Cardiac septum (tissue), 1 donor: Measurements from ENCODE around the gene KLK6. TPM values are rescaled to one million over a fixed set of nuclear protein-coding genes. Genes with fewer than 3 reads are reported as not detected.

Source experiments
- DNase-seq: peaks from one replicate; pipeline ENCODE4 v3.0.0-alpha.2; 2020; ENCODE audit warnings: low spot score
- intact Hi-C: fragments of 100-400 bp; cut with DNase I; formaldehyde crosslinking; loops from one replicate; pipeline ENCODE4 v1.14.0; 2022
- total RNA-seq: library from RNA; stranded (reverse); fragmentation: NEBNext Ultra II Directional; extraction: Animal tissue kit (Norgen Biotek cat#: 25700); gene quantifications from one replicate; pipeline ENCODE4 v1.2.1, GENCODE V29; 2021
- donor health status: DM: no; HTN: no; CAD: no.

KLK6 gene
- total RNA-seq, 1 donor from 2014 or later = not detected

DNA sequence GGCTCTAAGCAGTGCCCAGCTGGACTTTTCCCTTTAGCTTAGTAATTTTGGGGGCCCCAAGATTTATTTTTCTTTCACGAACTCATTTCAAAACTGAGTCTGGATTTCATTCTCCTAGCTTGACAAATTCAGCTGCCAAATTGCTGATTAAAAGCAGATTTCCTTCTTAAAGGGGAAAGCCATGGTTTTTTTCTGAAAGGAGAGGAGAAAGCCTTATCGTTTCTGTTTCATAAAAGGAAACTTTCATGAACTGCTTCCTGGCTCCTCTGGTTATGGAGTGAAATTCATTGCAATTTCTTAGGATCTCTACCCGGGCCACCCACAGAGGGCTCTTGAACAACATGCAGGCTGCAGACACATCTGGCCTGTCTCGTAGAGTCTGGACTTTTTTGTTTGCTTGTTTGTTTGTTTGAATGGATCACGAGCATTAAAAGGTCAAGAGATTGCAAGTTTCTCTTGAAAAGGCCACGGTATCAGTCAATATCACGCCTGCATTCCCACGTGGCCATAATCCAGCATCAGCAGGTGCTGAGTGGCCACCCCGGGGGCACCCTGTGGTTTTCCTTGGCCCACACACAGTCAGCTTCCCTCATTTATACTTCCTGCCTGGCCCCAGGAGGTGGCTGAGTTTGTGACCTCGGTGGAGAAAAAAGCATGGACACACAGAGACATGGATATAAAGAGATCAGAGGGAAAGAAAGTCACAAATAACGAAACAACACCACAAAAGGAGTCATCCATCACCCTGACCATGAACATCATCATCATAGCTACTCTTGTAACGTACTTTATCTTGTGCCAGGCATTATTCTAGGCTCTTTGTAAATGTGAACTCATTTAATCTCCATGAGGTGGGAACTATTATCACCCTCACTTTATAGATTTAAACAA, 47.7 kb downstream of the KLK6 start:
- intact Hi-C loops = loop anchor here (5.0 to 10.0 kb wide), 2 partner anchors 197 to 554 kb away; partner anchors contain the start of genes CLEC11A and NAPSA
- DNase-seq = no peak

DNA sequence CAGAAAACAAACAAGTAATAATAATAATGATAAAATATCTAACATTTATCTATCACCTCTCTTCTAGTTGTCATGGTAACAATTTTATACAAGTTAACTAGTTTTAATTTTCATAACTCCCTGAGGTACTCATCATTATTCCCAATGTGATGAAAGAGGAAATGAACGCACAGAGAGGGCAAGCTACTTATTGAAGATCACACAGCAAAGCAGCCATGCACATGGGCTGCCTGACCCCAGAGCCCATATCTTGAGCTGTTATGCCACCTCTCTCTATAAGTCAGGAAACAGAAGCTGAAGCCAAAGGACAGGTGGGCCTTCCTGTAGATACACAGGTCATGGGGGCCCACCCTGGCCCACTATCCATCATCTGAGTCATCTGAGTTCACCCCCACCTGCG, 53.3 kb downstream of the KLK6 start:
- intact Hi-C loops = no loop called here
- DNase-seq = no peak

DNA sequence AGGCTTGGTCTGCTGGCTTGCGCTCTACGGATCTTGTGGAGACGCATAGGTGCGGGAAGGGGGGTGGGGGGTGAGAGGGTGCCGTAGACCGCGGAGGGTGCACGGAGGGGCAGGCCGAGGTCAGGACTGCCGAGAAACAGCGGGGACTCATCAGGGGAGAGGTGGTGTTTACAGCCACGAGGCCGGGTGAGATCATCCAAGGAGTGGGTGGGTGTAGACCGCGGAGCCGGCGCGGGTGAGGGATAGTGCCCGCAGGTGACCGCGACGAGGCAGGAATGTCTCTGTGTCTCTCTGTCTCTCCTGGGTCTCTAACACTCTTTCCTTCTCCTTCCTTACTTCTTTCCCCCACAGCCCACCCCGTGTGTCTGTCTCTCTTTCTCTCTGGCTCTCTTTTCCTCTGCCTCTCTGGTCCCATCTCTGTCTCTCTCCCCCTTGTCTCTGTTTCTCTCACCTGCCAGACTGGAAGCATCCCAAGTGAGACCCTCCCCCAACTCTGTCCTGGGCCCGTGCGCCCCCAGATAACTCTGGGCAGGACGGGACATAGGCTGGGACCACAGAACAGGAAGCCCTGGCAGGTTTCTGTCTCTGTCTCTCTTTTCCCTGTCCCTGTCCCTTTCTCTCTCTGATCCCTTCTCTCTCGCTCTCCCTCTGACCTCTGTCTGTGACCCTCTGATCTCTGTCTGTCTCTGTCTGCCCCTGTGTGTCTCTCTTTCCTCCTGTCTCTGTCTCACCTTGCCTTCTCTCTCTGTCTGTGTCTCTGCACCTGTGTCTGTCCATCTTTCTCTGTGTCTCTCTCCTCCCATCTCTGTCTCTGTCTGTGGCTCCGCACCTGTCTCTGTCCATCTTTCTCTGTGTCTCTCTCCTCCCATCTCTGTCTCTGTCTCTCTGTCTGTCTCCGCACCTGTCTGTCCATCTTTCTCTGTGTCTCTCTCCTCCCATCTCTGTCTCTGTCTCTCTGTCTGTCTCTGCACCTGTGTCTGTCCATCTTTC, 56.4 kb downstream of the KLK6 start:
- no peak for DNase-seq
- intact Hi-C loops = no loop called here

DNA sequence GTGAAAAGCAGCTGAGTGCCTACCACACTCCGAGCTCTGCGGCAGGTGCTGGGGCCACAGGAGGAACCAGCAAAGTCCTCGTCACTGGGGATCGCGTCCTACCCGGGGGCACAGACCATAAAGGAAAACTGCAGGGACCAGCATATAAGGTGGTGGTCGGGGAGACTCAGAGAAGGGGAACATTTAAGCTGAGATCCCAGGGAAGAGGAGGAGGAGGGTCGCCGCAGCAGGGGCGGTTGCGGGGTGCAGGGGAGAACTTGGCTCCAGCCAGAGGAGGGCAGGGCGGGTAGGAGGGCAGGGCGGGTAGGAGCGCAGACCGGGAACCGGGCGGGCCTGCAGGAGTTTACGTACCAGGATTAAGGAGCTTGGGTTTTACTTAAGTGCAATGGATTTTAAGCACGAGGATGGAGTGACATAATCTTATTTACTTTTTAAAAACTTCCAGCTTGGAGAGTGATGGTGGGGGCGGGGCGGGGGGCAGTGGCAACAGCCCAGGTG, 57.2 kb downstream of the KLK6 start:
- intact Hi-C loops = no loop called here

DNA sequence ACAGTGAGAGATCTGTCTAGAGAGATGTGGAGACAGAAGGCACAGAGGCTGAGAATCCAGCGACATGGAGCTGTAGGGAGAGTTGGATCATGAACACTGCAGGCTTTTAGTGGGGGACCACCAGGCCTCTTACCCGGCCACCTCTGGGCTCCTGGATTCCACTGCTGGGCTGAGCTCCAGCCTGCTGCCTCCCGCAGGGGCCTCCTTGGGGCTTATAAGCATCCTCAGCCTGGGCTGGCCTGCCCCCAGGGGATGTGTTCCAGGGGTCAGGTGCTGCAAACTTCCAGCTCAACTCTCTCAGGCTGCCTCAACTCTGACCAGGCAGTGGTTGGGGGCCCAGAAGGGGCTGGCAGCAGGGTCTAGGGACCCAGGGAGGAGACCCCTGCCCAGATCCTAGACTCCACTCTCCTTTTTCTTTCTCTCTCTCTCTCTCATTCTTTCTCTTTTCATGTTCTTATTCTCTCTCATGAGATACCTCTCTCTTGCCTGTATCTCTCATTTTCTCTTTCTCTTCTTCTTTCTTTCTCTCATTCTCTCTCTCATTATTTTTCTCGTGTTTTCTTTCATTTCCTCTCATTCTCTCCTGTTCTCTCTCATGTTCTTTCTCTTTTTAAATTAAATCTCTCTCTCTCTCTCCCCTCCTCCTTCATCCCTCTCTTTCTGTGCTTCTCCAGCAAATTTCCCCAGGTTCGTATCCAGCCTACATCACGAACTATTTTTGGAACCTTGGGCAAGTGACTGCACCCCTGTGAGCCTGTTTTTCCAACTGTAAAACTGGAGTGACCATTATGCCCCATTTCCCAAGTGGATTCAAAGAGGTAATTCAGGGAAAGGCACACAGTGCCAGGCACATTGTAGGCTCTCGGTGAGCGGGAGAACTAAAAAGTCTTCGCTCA, 57.9 kb downstream of the KLK6 start, which contains the start of gene KLK4:
Gene KLK4 (minus strand): TSS at position 190 of the 896 bp plus-strand sequence. CDS start 657 bp downstream, outside the sequence.
- no peak for DNase-seq
- intact Hi-C loops = no loop called here

More for the DNA sequence above, 57.2 kb downstream of the KLK6 start:
- DNase-seq = no peak

DNA sequence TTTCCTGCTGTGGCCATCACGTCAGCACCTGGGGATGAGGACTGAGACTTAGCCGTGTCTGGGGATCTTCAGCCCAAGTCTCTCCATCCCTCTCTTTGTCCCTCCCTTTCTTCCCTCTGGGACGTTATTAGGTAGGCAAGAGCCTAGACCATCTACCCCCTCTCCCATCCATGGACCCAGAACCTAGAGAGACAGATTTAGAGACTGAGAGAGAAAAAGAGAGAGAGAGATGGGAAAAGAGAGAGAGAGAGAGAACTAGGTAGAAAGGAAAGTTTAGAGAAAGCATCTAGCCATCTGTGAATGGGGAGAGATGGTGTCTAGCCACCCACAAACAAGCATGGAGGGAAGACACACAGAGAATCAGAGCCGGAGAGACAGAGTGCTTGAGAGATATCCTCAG, 58.7 kb downstream of the KLK6 start:
- intact Hi-C loops = no loop called here
- no peak for DNase-seq

DNA sequence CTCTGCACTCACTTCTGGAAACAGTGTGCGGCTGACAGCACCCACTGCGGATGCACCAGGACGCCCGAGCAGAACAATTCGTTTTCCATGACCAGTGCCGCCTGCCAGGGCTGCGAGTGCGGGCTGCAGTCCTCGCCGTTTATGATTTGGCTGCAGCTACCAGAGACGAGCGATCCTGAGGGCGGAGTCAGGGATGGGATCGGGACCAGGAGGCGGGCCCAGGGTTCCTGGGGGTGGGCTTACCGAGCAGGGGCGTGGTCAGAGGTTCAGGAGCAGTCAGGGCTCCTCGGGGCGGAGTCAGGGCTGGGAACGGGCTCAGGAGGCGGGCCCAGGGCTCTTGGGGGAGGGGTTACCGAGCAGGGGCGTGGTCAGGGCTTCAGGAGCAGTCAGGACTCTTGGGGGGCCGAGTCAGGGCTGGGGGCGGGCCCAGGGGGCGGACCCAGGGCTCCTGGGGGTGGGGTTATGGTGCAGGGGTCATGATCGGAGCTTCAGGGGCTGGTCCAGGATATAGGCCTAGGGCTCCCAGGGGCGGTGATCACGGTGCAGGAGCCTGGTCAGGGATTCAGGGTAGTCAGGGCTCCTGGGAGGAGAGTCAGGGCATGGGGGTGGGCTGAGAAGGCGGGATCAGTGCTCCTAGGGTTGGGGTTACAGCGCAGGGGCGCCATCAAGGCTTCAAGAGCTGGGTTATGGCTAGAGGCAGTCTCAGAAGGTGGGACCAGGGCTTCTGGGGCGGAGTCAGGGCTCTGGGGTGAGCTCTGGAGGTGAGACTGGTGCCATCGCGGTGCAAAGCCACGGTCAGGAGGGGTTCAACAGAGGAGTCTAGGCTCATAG, 59.9 kb downstream of the KLK6 start:
- intact Hi-C loops = no loop called here
- DNase-seq = no peak

Other genes starting within 250 kb of the KLK6 start
- gene SHANK1, start 249.8 kb downstream of the KLK6 start, total RNA-seq = 1.3 TPM
- 5.1 TPM for gene CLEC11A, start 246.2 kb downstream of the KLK6 start, total RNA-seq
- gene GPR32, start 199.1 kb downstream of the KLK6 start, total RNA-seq = not detected
- not detected for gene ACP4, start 179.2 kb downstream of the KLK6 start, total RNA-seq
- not detected for gene KLK1, start 145.8 kb downstream of the KLK6 start, total RNA-seq
- gene KLK15, start 136.0 kb downstream of the KLK6 start, total RNA-seq = not detected
- gene KLK3, start 114.7 kb downstream of the KLK6 start, total RNA-seq = not detected
- not detected for gene KLK2, start 96.2 kb downstream of the KLK6 start, total RNA-seq
- gene KLK4, start 58.2 kb downstream of the KLK6 start, total RNA-seq = not detected
- not detected for gene KLK5, start 16.6 kb downstream of the KLK6 start, total RNA-seq
- not detected for gene KLK7, start 14.3 kb upstream of the KLK6 start, total RNA-seq
- not detected for gene KLK8, start 32.0 kb upstream of the KLK6 start, total RNA-seq
- gene KLK10, start 50.1 kb upstream of the KLK6 start, total RNA-seq = not detected
- not detected for gene KLK11, start 57.0 kb upstream of the KLK6 start, total RNA-seq
- not detected for gene KLK12, start 65.4 kb upstream of the KLK6 start, total RNA-seq
- gene KLK13, start 95.5 kb upstream of the KLK6 start, total RNA-seq = not detected
- gene KLK14, start 113.3 kb upstream of the KLK6 start, total RNA-seq = 0.32 TPM
- gene CTU1, start 138.8 kb upstream of the KLK6 start, total RNA-seq = 4.2 TPM
- 1.4 TPM for gene SIGLEC9, start 155.3 kb upstream of the KLK6 start, total RNA-seq
- gene SIGLEC7, start 172.7 kb upstream of the KLK6 start, total RNA-seq = 0.70 TPM